Measurements from ENCODE around the gene ACBD5.
"Not testable (repeated sequence)": the region's sequence is repeated elsewhere in the genome, so short reads cannot be mapped to it uniquely, and the experiment has no call there.

ACBD5 gene

GRCh38 chr10:27241010-27241651 is 534 bp upstream of the ACBD5 start:
- DNase-seq, result peak; percentile 24 to 44

GRCh38 chr10:27237531-27237930 is 3.1 kb downstream of the ACBD5 start:
- DNase-seq, result not testable (repeated sequence)

- not testable (repeated sequence) for DNase-seq
These were observed 3.9 kb downstream of the ACBD5 start for GRCh38 chr10:27236589-27237128.

- DNase-seq, result no peak
These were observed 4.9 kb downstream of the ACBD5 start for GRCh38 chr10:27235706-27236105.

- no peak for DNase-seq
These were observed 10.6 kb downstream of the ACBD5 start for GRCh38 chr10:27230022-27230421.

- DNase-seq, result no peak
These were observed 14.8 kb downstream of the ACBD5 start for GRCh38 chr10:27225642-27226257.

- DNase-seq, result no peak
These were observed 15.5 kb downstream of the ACBD5 start for GRCh38 chr10:27225011-27225590.

- no peak for DNase-seq
These were observed 16.6 kb downstream of the ACBD5 start for GRCh38 chr10:27223964-27224363.

- DNase-seq, result no peak
These were observed 33.2 kb downstream of the ACBD5 start for GRCh38 chr10:27207350-27207749.

- DNase-seq, result no peak
These were observed 36.8 kb downstream of the ACBD5 start for GRCh38 chr10:27203806-27204205.

GRCh38 chr10:27197980-27198620 is 42.5 kb downstream of the ACBD5 start:
- no peak for DNase-seq

GRCh38 chr10:27192284-27192683 is 48.3 kb downstream of the ACBD5 start:
- no peak for DNase-seq

- DNase-seq, result no peak
These were observed 50.1 kb downstream of the ACBD5 start for GRCh38 chr10:27190508-27190907.

GRCh38 chr10:27188897-27189296 is 51.7 kb downstream of the ACBD5 start:
- DNase-seq, result no peak

GRCh38 chr10:27188259-27188658 is 52.3 kb downstream of the ACBD5 start:
- no peak for DNase-seq

- DNase-seq, result no peak
These were observed 70.7 kb downstream of the ACBD5 start for GRCh38 chr10:27169849-27170248.

GRCh38 chr10:27158421-27158820 is 82.2 kb downstream of the ACBD5 start:
- no peak for DNase-seq

- DNase-seq, result no peak
These were observed 83.4 kb downstream of the ACBD5 start for GRCh38 chr10:27157150-27157549.

GRCh38 chr10:27156566-27156965 is 84.0 kb downstream of the ACBD5 start:
- not testable (repeated sequence) for DNase-seq

- peak; percentile 85 for DNase-seq
These were observed 85.4 kb downstream of the ACBD5 start, which contains the start of gene MASTL for GRCh38 chr10:27155066-27155754. Gene MASTL (plus strand): TSS chr10:27155352. CDS start chr10:27155427, 75 bp downstream.

GRCh38 chr10:27153845-27154193 is 86.8 kb downstream of the ACBD5 start:
- peak in 1 of 2 donors; percentile 15 for DNase-seq

GRCh38 chr10:27153329-27153728 is 87.3 kb downstream of the ACBD5 start:
- no peak for DNase-seq

- no peak for DNase-seq
These were observed 87.9 kb downstream of the ACBD5 start for GRCh38 chr10:27152687-27153086.
